Effector memory CD4-positive, alpha-beta T cell (primary cell): ENCODE measurements around the gene UHRF1.

Source experiments
- DNase-seq, 3 donors: peaks; one replicate each; pipeline ENCODE4 v3.0.0-alpha.2; 2020
- H3K27ac ChIP-seq: 2 replicates; pipeline ENCODE4 v1.7.0; 2013; ENCODE audit warnings: mild to moderate bottlenecking, low read length, moderate library complexity; ENCODE audit not compliant: insufficient read depth, poor library complexity, severe bottlenecking
- H3K27me3 ChIP-seq: replicated peaks from 2 replicates; pipeline ENCODE4 v1.7.0; 2013; ENCODE audit warnings: mild to moderate bottlenecking, low read length; ENCODE audit not compliant: insufficient read depth, control insufficient read depth, poor library complexity, severe bottlenecking
- H3K36me3 ChIP-seq: 2 replicates; pipeline ENCODE4 v1.7.0; 2013; ENCODE audit warnings: mild to moderate bottlenecking, low read length, moderate library complexity; ENCODE audit not compliant: control insufficient read depth, insufficient read depth
- H3K4me1 ChIP-seq: 2 replicates; pipeline ENCODE4 v1.7.0; 2013; ENCODE audit warnings: low read length, mild to moderate bottlenecking; ENCODE audit not compliant: control insufficient read depth, insufficient read depth, poor library complexity, severe bottlenecking
- H3K4me3 ChIP-seq: 2 replicates; pipeline ENCODE4 v1.7.0; 2013; ENCODE audit warnings: low read length, low read depth, mild to moderate bottlenecking; ENCODE audit not compliant: insufficient read depth, poor library complexity, severe bottlenecking
- H3K9me3 ChIP-seq: 2 replicates; pipeline ENCODE4 v1.7.0; 2013; ENCODE audit warnings: mild to moderate bottlenecking, low read length, moderate library complexity; ENCODE audit not compliant: control insufficient read depth

Gene UHRF1

GRCh38 chr19:4979211-4979807, 70.0 kb downstream of the UHRF1 start:
- no peak overlapping the region for H3K4me3 ChIP-seq
- H3K36me3 ChIP-seq, result peaks cover 18% of the 10 kb centered on the region
- H3K27ac ChIP-seq, result no peak overlapping the region
- no peaks in the 10 kb centered on the region for H3K9me3 ChIP-seq
- no peaks in the 10 kb centered on the region for H3K4me1 ChIP-seq
- no peak for DNase-seq
- H3K27me3 ChIP-seq, result no peaks in the 10 kb centered on the region

DNA sequence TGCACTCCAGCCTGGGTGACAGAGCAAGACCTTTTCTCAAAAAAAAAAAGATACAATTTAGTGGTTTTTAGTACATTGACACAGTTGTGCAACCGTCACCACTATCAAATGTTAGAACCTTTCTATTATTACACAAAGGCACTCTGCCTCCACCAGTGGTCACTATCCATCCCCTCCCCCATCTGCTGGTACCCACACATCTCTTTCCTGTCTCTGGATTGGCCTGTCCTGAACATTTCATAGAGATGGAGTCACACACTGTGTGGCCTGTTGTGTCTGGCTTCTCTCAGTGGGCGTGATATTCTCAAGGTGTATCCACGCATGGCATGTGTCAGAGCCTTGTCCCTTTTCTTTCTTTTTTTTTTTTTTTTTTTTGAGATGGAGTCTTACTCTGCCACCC, 70.8 kb downstream of the UHRF1 start:
- Histone ChIP-seq H3K4me1 (no peaks in the 10 kb centered on the region), H3K4me3 (no peak overlapping the region), H3K27me3 (no peaks in the 10 kb centered on the region), H3K27ac (no peak overlapping the region), H3K9me3 (no peaks in the 10 kb centered on the region), H3K36me3 (peaks cover 18% of the 10 kb centered on the region)
- no peak for DNase-seq

GRCh38 chr19:4980838-4981680, 71.8 kb downstream of the UHRF1 start:
- H3K9me3 ChIP-seq, result no peaks in the 10 kb centered on the region
- H3K4me1 ChIP-seq, result no peaks in the 10 kb centered on the region
- H3K36me3 ChIP-seq, result peaks cover 18% of the 10 kb centered on the region
- no peak overlapping the region for H3K27ac ChIP-seq
- H3K27me3 ChIP-seq, result no peaks in the 10 kb centered on the region
- no peak overlapping the region for H3K4me3 ChIP-seq
- DNase-seq, result no peak

DNA sequence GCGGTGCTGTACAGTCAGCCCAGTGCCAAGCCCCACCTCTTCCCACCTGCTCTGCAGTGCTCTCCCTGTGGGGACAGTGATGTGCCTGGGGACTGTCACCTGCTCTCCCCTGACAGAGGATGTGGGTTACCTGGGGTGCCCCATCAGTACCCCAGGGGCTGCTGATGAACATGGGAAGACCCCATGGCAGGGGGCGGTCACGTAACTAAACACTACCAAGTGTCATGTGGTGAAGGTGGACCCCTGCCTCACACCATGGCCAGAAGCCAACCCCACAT, 72.3 kb downstream of the UHRF1 start:
- Histone ChIP-seq H3K27ac (no peak overlapping the region), H3K4me3 (no peak overlapping the region), H3K9me3 (no peaks in the 10 kb centered on the region), H3K36me3 (peaks cover 13% of the 10 kb centered on the region), H3K4me1 (no peaks in the 10 kb centered on the region), H3K27me3 (no peaks in the 10 kb centered on the region)
- no peak for DNase-seq

DNA sequence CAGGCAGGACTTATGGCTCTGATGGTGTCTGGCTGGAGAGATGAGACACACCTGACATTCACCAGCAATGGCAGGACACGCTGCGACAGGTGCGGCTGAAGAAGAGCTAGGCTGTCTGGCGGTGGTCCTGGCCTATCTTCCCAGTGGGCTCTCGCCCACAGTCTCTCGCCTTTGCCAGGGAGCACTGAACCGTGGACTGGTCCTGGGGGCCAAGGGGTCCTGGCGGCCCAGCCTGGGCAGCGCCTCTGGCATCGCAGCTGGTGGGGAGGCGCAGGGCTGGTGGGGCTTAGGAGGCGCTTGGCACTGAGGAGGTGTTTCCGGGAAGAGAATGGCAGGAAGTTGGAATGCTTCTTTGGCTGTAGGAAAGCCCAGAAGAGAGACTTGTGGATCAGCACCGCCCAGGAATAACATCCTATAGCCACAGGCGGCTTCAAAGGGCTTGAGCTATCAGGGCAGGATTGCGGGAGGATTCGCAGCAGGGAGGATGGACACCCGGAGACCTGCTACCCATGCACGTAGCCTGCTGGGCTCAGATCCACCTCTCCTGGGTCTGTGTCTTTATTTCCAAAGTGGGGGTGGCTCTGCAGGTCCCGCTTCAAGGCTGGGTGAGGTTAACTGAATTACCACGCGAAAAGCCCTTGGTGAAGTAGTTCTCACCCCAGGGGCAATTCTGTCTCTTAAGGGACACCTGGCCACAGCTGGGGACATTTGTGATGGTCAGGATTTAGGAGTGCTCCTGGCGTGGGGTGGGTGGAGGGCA, 74.2 kb downstream of the UHRF1 start:
- no peak for DNase-seq
- Histone ChIP-seq H3K4me1 (no peaks in the 10 kb centered on the region), H3K27ac (no peak overlapping the region), H3K27me3 (no peaks in the 10 kb centered on the region), H3K4me3 (no peak overlapping the region), H3K36me3 (no peaks in the 10 kb centered on the region), H3K9me3 (no peaks in the 10 kb centered on the region)

GRCh38 chr19:4984106-4984380, 74.7 kb downstream of the UHRF1 start:
- Histone ChIP-seq H3K4me1 (no peaks in the 10 kb centered on the region), H3K9me3 (no peaks in the 10 kb centered on the region), H3K36me3 (no peaks in the 10 kb centered on the region), H3K27ac (no peak overlapping the region), H3K4me3 (no peak overlapping the region), H3K27me3 (no peaks in the 10 kb centered on the region)
- DNase-seq, result no peak

GRCh38 chr19:4984438-4984990, 75.2 kb downstream of the UHRF1 start:
- H3K36me3 ChIP-seq, result no peaks in the 10 kb centered on the region
- no peak overlapping the region for H3K27ac ChIP-seq
- H3K4me1 ChIP-seq, result no peaks in the 10 kb centered on the region
- DNase-seq, result no peak
- H3K9me3 ChIP-seq, result no peaks in the 10 kb centered on the region
- no peak overlapping the region for H3K4me3 ChIP-seq
- no peaks in the 10 kb centered on the region for H3K27me3 ChIP-seq

GRCh38 chr19:4985551-4985991, 76.3 kb downstream of the UHRF1 start:
- H3K4me3 ChIP-seq, result no peak overlapping the region
- H3K27ac ChIP-seq, result no peak overlapping the region
- H3K9me3 ChIP-seq, result no peaks in the 10 kb centered on the region
- no peaks in the 10 kb centered on the region for H3K4me1 ChIP-seq
- no peak for DNase-seq
- H3K27me3 ChIP-seq, result no peaks in the 10 kb centered on the region
- H3K36me3 ChIP-seq, result no peaks in the 10 kb centered on the region

DNA sequence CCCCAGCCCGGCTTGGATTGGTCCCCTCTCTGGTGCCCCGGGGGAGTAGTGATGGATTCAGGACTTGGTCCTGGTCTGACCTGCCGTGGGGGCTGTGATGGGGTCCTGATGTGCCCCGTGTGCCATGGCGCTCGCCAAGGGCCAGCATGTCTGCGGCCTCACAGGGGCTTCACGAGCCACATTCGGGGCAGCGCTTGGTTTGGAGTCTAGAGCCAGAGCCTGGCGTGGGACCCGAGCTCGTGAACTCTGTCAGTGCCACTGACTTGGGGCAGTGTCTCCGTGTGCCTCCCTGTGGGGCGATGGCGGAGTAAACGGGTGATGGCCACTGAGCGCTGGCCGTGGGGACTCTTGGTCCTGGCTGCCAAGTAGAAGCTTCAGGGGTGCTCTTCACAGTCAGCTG, 76.8 kb downstream of the UHRF1 start:
- Histone ChIP-seq H3K36me3 (no peaks in the 10 kb centered on the region), H3K4me3 (no peak overlapping the region), H3K27me3 (no peaks in the 10 kb centered on the region), H3K27ac (no peak overlapping the region), H3K4me1 (no peaks in the 10 kb centered on the region), H3K9me3 (no peaks in the 10 kb centered on the region)
- no peak for DNase-seq

GRCh38 chr19:4986471-4986891, 77.2 kb downstream of the UHRF1 start:
- no peak overlapping the region for H3K27ac ChIP-seq

More at GRCh38 chr19:4986471-4986891, 77.2 kb downstream of the UHRF1 start:
- Histone ChIP-seq H3K9me3 (no peaks in the 10 kb centered on the region), H3K27me3 (no peaks in the 10 kb centered on the region), H3K4me1 (no peaks in the 10 kb centered on the region), H3K36me3 (no peaks in the 10 kb centered on the region), H3K4me3 (no peak overlapping the region)
- no peak for DNase-seq
